GM12878 (cell line): Measurements from ENCODE around the gene BEGAIN. TPM values are rescaled to one million over a fixed set of nuclear protein-coding genes. Genes with fewer than 3 reads are reported as not detected.

Source experiments
- ATAC-seq: fragments of 200-7000 bp; cut with Tn5 transposase; 3 replicates; pipeline ENCODE4 v1.9.1; 2020; ENCODE audit warnings: mild to moderate bottlenecking, moderate library complexity
- BruUV-seq: library from RNA; stranded (reverse); fragments of 400-500 nt; replicated peaks from 2 replicates; lab custom pipeline; 2021; lab: Mats Ljungman, UMichigan
- CTCF ChIA-PET: fragments of 300-600 bp; sonication (Branson Sonifier 250); formaldehyde crosslinking; extraction: SDS; loops from one replicate; lab custom pipeline; 2021; ENCODE audit warnings: inconsistent platforms; lab: Yijun Ruan, JAX
- POLR2A ChIA-PET: fragments of 350-600 bp; formaldehyde crosslinking; extraction: SDS; loops from one replicate; lab custom pipeline; 2021; ENCODE audit warnings: inconsistent platforms; lab: Charles Lee
- RAD21 ChIA-PET: fragments of 300-600 bp; sonication (Branson Sonifier 250); formaldehyde crosslinking; loops from one replicate; lab custom pipeline; 2023; ENCODE audit warnings: antibody characterized with exemption; ENCODE audit not compliant: unreplicated experiment; lab: Charles Lee
- SMC1A ChIA-PET: fragments of 300-600 bp; sonication (Branson Sonifier 250); formaldehyde crosslinking; loops from one replicate; lab custom pipeline; 2023; ENCODE audit not compliant: unreplicated experiment, uncharacterized antibody; lab: Charles Lee
- DNase-seq: peaks from one replicate; pipeline ENCODE4 v3.0.0-alpha.2; 2011; ENCODE audit warnings: low read depth, low spot score
- FAIRE-seq: peaks from 3 replicates; lab custom pipeline; 2011; peaks lifted over from hg19 to GRCh38; lab: Jason Lieb, UNC
- H2AFZ ChIP-seq: 2 replicates; pipeline ENCODE4 v1.6.0; 2011; ENCODE audit warnings: low read depth, low read length, control low read depth; ENCODE audit not compliant: control insufficient read depth
- H3K27ac ChIP-seq: 2 replicates; pipeline ENCODE4 v1.5.1; 2011; ENCODE audit warnings: control low read depth; ENCODE audit not compliant: control insufficient read depth, insufficient read depth
- H3K27me3 ChIP-seq, 2 experiments: replicated peaks in 1 of 2; 2 replicates each; pipeline versions ENCODE4 v1.6.0 to v1.6.1; 2011; ENCODE audit warnings: low read length in 1 of 2; ENCODE audit not compliant: control insufficient read depth in 2 of 2, insufficient read depth in 2 of 2
- H3K36me3 ChIP-seq, 2 experiments: 2 replicates each; pipeline ENCODE4 v1.5.1; 2011; ENCODE audit warnings: low read length in 1 of 2; ENCODE audit not compliant: control insufficient read depth in 2 of 2, insufficient read depth in 2 of 2
- H3K4me1 ChIP-seq: 2 replicates; pipeline ENCODE4 v1.6.1; 2011; ENCODE audit warnings: mild to moderate bottlenecking, low read length, moderate library complexity, mixed read lengths; ENCODE audit not compliant: control insufficient read depth, insufficient read depth
- H3K4me2 ChIP-seq: 2 replicates; pipeline ENCODE4 v1.6.0; 2011; ENCODE audit warnings: control low read depth; ENCODE audit not compliant: control insufficient read depth, insufficient read depth
- H3K4me3 ChIP-seq: fragments of 200-600 bp; sonication (generic); 2 replicates; pipeline ENCODE4 v1.5.1; 2016
- H3K79me2 ChIP-seq: 2 replicates; pipeline ENCODE4 v1.6.0; 2011; ENCODE audit warnings: low read length; ENCODE audit not compliant: control insufficient read depth, insufficient read depth
- H3K9ac ChIP-seq: 2 replicates; pipeline ENCODE4 v1.8.0; 2011; ENCODE audit warnings: low read length, control low read depth, mixed read lengths; ENCODE audit not compliant: control insufficient read depth, insufficient read depth
- H3K9me3 ChIP-seq: replicated peaks from 3 replicates; pipeline ENCODE4 v1.5.1; 2011; ENCODE audit warnings: mild to moderate bottlenecking, low read length; ENCODE audit not compliant: control insufficient read depth, insufficient read depth
- H4K20me1 ChIP-seq: 2 replicates; pipeline ENCODE4 v1.6.0; 2011; ENCODE audit not compliant: control insufficient read depth, insufficient read depth
- CHD2 ChIP-seq: IDR thresholded peaks from 2 replicates; pipeline ENCODE4 v1.6.1; 2011; ENCODE audit warnings: low read depth, low read length, improper control_type of control experiment, borderline replicate concordance
- E2F8 ChIP-seq: fragments of 450-650 bp; IDR thresholded peaks from 2 replicates; pipeline ENCODE4 v1.6.1; 2018; ENCODE audit warnings: mild to moderate bottlenecking, low read depth, moderate library complexity; ENCODE audit not compliant: partially characterized antibody
- EP300 ChIP-seq, 2 experiments: fragments of 150-350 bp in 1 of 2; IDR thresholded peaks; 2 replicates each; pipeline ENCODE4 v1.6.1; 2011 to 2012; ENCODE audit warnings: low read depth in 2 of 2, low read length in 2 of 2, borderline replicate concordance in 1 of 2, improper control_type of control experiment in 1 of 2, inconsistent platforms in 1 of 2; ENCODE audit not compliant: control insufficient read depth in 1 of 2
- FOXK2 ChIP-seq: fragments of 450-650 bp; IDR thresholded peaks from 2 replicates; pipeline ENCODE4 v1.6.1; 2017; ENCODE audit warnings: mild to moderate bottlenecking, moderate library complexity
- KLF5 ChIP-seq: fragments of 450-650 bp; IDR thresholded peaks from 2 replicates; pipeline ENCODE4 v1.6.1; 2014; ENCODE audit warnings: mild to moderate bottlenecking; ENCODE audit not compliant: partially characterized antibody
- LARP7 ChIP-seq: fragments of 450-650 bp; IDR thresholded peaks from 2 replicates; pipeline ENCODE4 v1.6.1; 2017; ENCODE audit warnings: mild to moderate bottlenecking
- MYB ChIP-seq: fragments of 150-350 bp; IDR thresholded peaks from 2 replicates; pipeline ENCODE4 v1.6.1; 2014; ENCODE audit warnings: mild to moderate bottlenecking, low read depth, low read length, borderline replicate concordance
- NBN ChIP-seq: fragments of 450-650 bp; IDR thresholded peaks from 2 replicates; pipeline ENCODE4 v1.6.1; 2016
- PAX8 ChIP-seq: fragments of 450-650 bp; IDR thresholded peaks from 2 replicates; pipeline ENCODE4 v1.6.1; 2017; ENCODE audit warnings: mild to moderate bottlenecking, moderate library complexity
- RAD51 ChIP-seq: fragments of 450-650 bp; IDR thresholded peaks from 2 replicates; pipeline ENCODE4 v1.6.1; 2016; ENCODE audit warnings: moderate library complexity, mild to moderate bottlenecking, inconsistent platforms
- RB1 ChIP-seq: fragments of 450-650 bp; formaldehyde crosslinking; IDR thresholded peaks from 2 replicates; pipeline ENCODE4 v1.6.1; 2017; ENCODE audit warnings: mild to moderate bottlenecking, borderline replicate concordance
- SREBF1 ChIP-seq: IDR thresholded peaks from 2 replicates; pipeline ENCODE4 v1.6.1; 2012; ENCODE audit warnings: mild to moderate bottlenecking, low read length
- TCF3 ChIP-seq: IDR thresholded peaks from 2 replicates; pipeline ENCODE4 v1.6.1; 2012; ENCODE audit warnings: low read depth, mild to moderate bottlenecking, low read length, borderline replicate concordance; ENCODE audit not compliant: insufficient read depth
- TCF7 ChIP-seq: IDR thresholded peaks from 2 replicates; pipeline ENCODE4 v1.6.1; 2014; ENCODE audit warnings: antibody characterized with exemption, borderline replicate concordance
- ZBTB4 ChIP-seq: fragments of 450-650 bp; formaldehyde crosslinking; IDR thresholded peaks from 2 replicates; pipeline ENCODE4 v1.4.0; 2022; ENCODE audit warnings: mild to moderate bottlenecking, moderate library complexity
- ZNF24 ChIP-seq: fragments of 450-650 bp; IDR thresholded peaks from 2 replicates; pipeline ENCODE4 v1.6.1; 2017; ENCODE audit warnings: antibody characterized with exemption, mild to moderate bottlenecking
- WGBS: methylation state at CpG from one replicate; pipeline ENCODE4 v1.1.6; 2016; ENCODE audit warnings: low lambda C conversion rate; ENCODE audit not compliant: insufficient replicate concordance, insufficient coverage; ENCODE audit errors: missing lambda C conversion rate; 5-methylcytosine and 5-hydroxymethylcytosine counted together
- in situ Hi-C: fragments of 300-500 bp; cut with MboI; formaldehyde crosslinking; loops from 9 replicates; pipeline ENCODE4 v1.14.3; 2018; ENCODE audit warnings: mixed read lengths
- intact Hi-C: fragments of 100-400 bp; cut with micrococcal nuclease; formaldehyde crosslinking; loops from one replicate; pipeline ENCODE4 v1.14.2; 2022; ENCODE audit not compliant: unreplicated experiment
- polyA plus RNA-seq, 11 experiments: library from polyadenylated mRNA; depleted of rRNA in 4 of 11; unstranded in 6 of 11; stranded (reverse) in 5 of 11; fragments of >200 nt; fragmentation: Nextera tagmentation in 4 of 11; fragmentation: Illumina TruSeq in 1 of 11; extraction: Ambion mirVana in 4 of 11; extraction: Trizol in 1 of 11; gene quantifications; 1 replicate in 1 of 11; 2 replicates in 10 of 11; pipeline versions ENCODE4 v1.2.1 to v1.2.3, GENCODE V29; 2011 to 2016; ENCODE audit warnings: inconsistent platforms in 2 of 11, missing spikeins in 2 of 11, low read depth in 1 of 11
- total RNA-seq, 4 experiments: library from RNA; depleted of rRNA in 3 of 4; stranded (reverse); fragments of >200 nt in 3 of 4; fragmentation: Illumina TruSeq in 1 of 4; extraction: Trizol in 1 of 4; gene quantifications; 2 replicates each; pipeline versions ENCODE4 v1.2.1 to v1.2.3, GENCODE V29; 2013 to 2021

Gene BEGAIN
- total and polyA plus RNA-seq, 10 of the 15 experiments (the other 5 are each of a cell fraction or from before 2014, with no cell fraction given), result 0.01 to 0.31 (median 0.06) TPM; not detected in 5

GRCh38 chr14:100548295-100548655 is 38.9 kb downstream of the BEGAIN start:
- in situ Hi-C loops (no loop called here), intact Hi-C loops (no loop called here)
- H3K36me3 ChIP-seq, result no peaks in the 10 kb centered on the region
- H3K79me2 ChIP-seq, result no peaks in the 10 kb centered on the region
- RAD21 ChIA-PET, result no interaction called here
- FAIRE-seq, result no peak
- BruUV-seq, result no TSS peak
- no peak for DNase-seq
- ATAC-seq, result no peak
- SMC1A ChIA-PET, result no interaction called here
- WGBS, result 12% methylated on average over 5 of the region's 5 CpGs
- CTCF ChIA-PET, result interaction anchor here (1.3 kb wide), 1 partner anchor 97 kb away, joined by 4 read pairs; no protein-coding TSS in a partner anchor
- H3K4me2 ChIP-seq, result no peak overlapping the region
- TF ChIP-seq NBN, result no peak
- no peak for TF ChIP-seq TCF3
- no peak for TF ChIP-seq E2F8
- TF ChIP-seq RAD51, result no peak
- TF ChIP-seq RB1, result no peak
- no peak for TF ChIP-seq EP300 (IDR thresholded peaks at IDR 0.05; ENCODE audit: borderline replicate concordance in 1 of 2, control insufficient read depth in 1 of 2, low read depth in 2 of 2, low read length in 2 of 2)
- TF ChIP-seq FOXK2, result no peak
- no peak for TF ChIP-seq ZBTB4
- TF ChIP-seq KLF5, result no peak
- no peak for TF ChIP-seq TCF7
- no peak for TF ChIP-seq ZNF24
- TF ChIP-seq PAX8, result no peak
- TF ChIP-seq CHD2, result no peak
- TF ChIP-seq SREBF1, result no peak
- no peak for TF ChIP-seq MYB
- no peak for TF ChIP-seq LARP7
- POLR2A ChIA-PET, result no interaction called here
- H3K4me3 ChIP-seq, result no peak overlapping the region
- H3K9me3 ChIP-seq, result no peaks in the 10 kb centered on the region
- H3K9ac ChIP-seq, result no peak overlapping the region
- H3K27me3 ChIP-seq, result no peaks in the 10 kb centered on the region; a peak in 1 of 4 replicates
- no peak overlapping the region for H3K27ac ChIP-seq
- no peaks in the 10 kb centered on the region for H3K4me1 ChIP-seq
- H4K20me1 ChIP-seq, result no peaks in the 10 kb centered on the region
- no peak overlapping the region for H2AFZ ChIP-seq
